Mammary epithelial cell (primary cell): ENCODE results near the gene CNTN4.

ENCODE experiments used
- EZH2 ChIP-seq: IDR thresholded peaks from 2 replicates; pipeline ENCODE4 v1.6.1; 2012; ENCODE audit warnings: low read length, inconsistent platforms, borderline replicate concordance
- TF ChIP-seq, protein P1 (sequence below), 2 donors: IDR thresholded peaks in 1 of 2; conservative IDR thresholded peaks in 1 of 2; 2 replicates each; pipeline ENCODE4 v1.5.1; 2011 to 2012; ENCODE audit warnings: inconsistent platforms in 2 of 2, low read length in 2 of 2, mild to moderate bottlenecking in 2 of 2, control low read depth in 1 of 2, low read depth in 1 of 2; ENCODE audit not compliant: insufficient read depth in 1 of 2; ENCODE audit errors: extremely low read depth in 1 of 2

DNA sequence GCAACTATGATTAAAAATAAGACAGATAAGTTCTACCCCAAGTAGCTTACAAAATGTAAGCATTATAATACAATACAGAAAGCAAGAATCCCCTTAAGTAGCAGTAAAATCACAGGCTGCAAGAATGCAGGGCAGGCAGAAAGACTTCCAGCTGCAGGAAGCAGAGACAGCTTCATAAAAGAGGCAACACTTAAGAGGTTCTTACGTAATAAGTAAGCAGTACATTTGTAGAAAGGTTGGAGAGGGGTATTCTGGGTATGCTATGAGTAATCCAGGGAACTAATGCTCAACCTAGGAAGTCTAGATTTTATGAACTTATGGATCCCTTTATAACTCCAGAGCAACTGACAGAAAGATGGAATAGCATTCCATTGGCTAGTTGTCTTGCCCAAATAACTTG, 859.9 kb downstream of the CNTN4 start:
- TF ChIP-seq, protein P1, sequence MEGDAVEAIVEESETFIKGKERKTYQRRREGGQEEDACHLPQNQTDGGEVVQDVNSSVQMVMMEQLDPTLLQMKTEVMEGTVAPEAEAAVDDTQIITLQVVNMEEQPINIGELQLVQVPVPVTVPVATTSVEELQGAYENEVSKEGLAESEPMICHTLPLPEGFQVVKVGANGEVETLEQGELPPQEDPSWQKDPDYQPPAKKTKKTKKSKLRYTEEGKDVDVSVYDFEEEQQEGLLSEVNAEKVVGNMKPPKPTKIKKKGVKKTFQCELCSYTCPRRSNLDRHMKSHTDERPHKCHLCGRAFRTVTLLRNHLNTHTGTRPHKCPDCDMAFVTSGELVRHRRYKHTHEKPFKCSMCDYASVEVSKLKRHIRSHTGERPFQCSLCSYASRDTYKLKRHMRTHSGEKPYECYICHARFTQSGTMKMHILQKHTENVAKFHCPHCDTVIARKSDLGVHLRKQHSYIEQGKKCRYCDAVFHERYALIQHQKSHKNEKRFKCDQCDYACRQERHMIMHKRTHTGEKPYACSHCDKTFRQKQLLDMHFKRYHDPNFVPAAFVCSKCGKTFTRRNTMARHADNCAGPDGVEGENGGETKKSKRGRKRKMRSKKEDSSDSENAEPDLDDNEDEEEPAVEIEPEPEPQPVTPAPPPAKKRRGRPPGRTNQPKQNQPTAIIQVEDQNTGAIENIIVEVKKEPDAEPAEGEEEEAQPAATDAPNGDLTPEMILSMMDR (conservative IDR thresholded peaks at IDR 0.05 in 1 of 2, IDR thresholded peaks at IDR 0.05 in 1 of 2; ENCODE audit: extremely low read depth in 1 of 2, insufficient read depth in 1 of 2, low read depth in 1 of 2, low read length in 2 of 2): no peak
- no peak for TF ChIP-seq EZH2
